ENCODE results near the gene CIAO2A.
"Not testable (repeated sequence)": the region's sequence is repeated elsewhere in the genome, so short reads cannot be mapped to it uniquely, and the experiment has no call there.

GRCh38 chr15:64053674-64054073, 40.0 kb downstream of the CIAO2A start:
- not testable (repeated sequence) for TF ChIP-seq CTCF (conservative IDR thresholded peaks at IDR 0.05); ZFX (IDR thresholded peaks at IDR 0.05)

All from C4-2B (cell line).